ENCODE data around the gene TMEM131. TPM values are rescaled to one million over a fixed set of nuclear protein-coding genes. Genes with fewer than 3 reads are reported as not detected.
"Not testable (repeated sequence)": the region's sequence is repeated elsewhere in the genome, so short reads cannot be mapped to it uniquely, and the experiment has no call there.

The TMEM131 gene
- total RNA-seq, 4 donors from 2014 or later = 32.8 to 54.8 (median 41.2) TPM

GRCh38 chr2:97891611-97892010 is 104.1 kb downstream of the TMEM131 start:
- TF ChIP-seq, protein P1, sequence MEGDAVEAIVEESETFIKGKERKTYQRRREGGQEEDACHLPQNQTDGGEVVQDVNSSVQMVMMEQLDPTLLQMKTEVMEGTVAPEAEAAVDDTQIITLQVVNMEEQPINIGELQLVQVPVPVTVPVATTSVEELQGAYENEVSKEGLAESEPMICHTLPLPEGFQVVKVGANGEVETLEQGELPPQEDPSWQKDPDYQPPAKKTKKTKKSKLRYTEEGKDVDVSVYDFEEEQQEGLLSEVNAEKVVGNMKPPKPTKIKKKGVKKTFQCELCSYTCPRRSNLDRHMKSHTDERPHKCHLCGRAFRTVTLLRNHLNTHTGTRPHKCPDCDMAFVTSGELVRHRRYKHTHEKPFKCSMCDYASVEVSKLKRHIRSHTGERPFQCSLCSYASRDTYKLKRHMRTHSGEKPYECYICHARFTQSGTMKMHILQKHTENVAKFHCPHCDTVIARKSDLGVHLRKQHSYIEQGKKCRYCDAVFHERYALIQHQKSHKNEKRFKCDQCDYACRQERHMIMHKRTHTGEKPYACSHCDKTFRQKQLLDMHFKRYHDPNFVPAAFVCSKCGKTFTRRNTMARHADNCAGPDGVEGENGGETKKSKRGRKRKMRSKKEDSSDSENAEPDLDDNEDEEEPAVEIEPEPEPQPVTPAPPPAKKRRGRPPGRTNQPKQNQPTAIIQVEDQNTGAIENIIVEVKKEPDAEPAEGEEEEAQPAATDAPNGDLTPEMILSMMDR (IDR thresholded peaks at IDR 0.05) = no peak
- no peak for TF ChIP-seq POLR2A (IDR thresholded peaks at IDR 0.05)
- intact Hi-C loops (cut with DNase I; ENCODE audit: low total_unique reads) = no loop called here
- no peak for DNase-seq (ENCODE audit: low spot score in 2 of 2)
- H3K4me3 ChIP-seq (ENCODE audit: low read depth, poor library complexity, severe bottlenecking) = no peak overlapping the region

DNA sequence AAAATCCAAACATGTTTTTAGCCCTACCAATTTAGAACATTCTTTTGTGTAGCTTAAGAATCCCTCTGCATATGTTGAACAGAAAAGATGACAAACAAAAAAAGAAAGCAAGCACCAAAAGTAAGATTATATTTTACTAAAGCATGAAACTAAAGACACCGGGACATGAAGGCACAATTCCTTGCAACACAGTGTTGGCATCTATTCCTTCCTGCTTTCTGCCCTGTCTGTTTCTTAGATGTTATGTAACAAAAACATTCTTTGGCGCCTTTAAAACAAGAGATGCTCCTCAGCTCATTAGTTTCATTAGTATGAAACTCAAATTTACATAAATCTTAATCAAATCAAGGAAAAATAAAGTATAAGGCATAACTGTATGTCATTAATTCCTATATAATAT is 106.6 kb downstream of the TMEM131 start:
- H3K4me3 ChIP-seq (ENCODE audit: low read depth, poor library complexity, severe bottlenecking) = no peak overlapping the region
- WGBS, 2 donors = 33 to 48% methylated on average over 2 of the region's 2 CpGs
- intact Hi-C loops (cut with DNase I; ENCODE audit: low total_unique reads) = no loop called here
- TF ChIP-seq, protein P1 (IDR thresholded peaks at IDR 0.05) = no peak
- no peak for TF ChIP-seq POLR2A (IDR thresholded peaks at IDR 0.05)
- no peak for DNase-seq (ENCODE audit: low spot score in 2 of 2)

- TF ChIP-seq POLR2A (IDR thresholded peaks at IDR 0.05) = no peak
- TF ChIP-seq, protein P1 (IDR thresholded peaks at IDR 0.05) = no peak
- DNase-seq (ENCODE audit: low spot score in 2 of 2) = no peak
- intact Hi-C loops (cut with DNase I; ENCODE audit: low total_unique reads) = no loop called here
- no peak overlapping the region for H3K4me3 ChIP-seq (ENCODE audit: low read depth, poor library complexity, severe bottlenecking)
Observed at GRCh38 chr2:97885841-97886240, 109.9 kb downstream of the TMEM131 start.

GRCh38 chr2:97880334-97880733 is 115.4 kb downstream of the TMEM131 start:
- DNase-seq (ENCODE audit: low spot score in 2 of 2) = no peak
- intact Hi-C loops (cut with DNase I; ENCODE audit: low total_unique reads) = no loop called here
- TF ChIP-seq, protein P1 (IDR thresholded peaks at IDR 0.05) = no peak
- no peak for TF ChIP-seq POLR2A (IDR thresholded peaks at IDR 0.05)
- 37 to 38% methylated on average over 2 of the region's 2 CpGs for WGBS, 2 donors
- H3K4me3 ChIP-seq (ENCODE audit: low read depth, poor library complexity, severe bottlenecking) = no peak overlapping the region

GRCh38 chr2:97878865-97879264 is 116.9 kb downstream of the TMEM131 start:
- TF ChIP-seq, protein P1 (IDR thresholded peaks at IDR 0.05) = no peak
- no peak for TF ChIP-seq POLR2A (IDR thresholded peaks at IDR 0.05)
- intact Hi-C loops (cut with DNase I; ENCODE audit: low total_unique reads) = no loop called here
- no peak overlapping the region for H3K4me3 ChIP-seq (ENCODE audit: low read depth, poor library complexity, severe bottlenecking)
- DNase-seq (ENCODE audit: low spot score in 2 of 2) = no peak
- 92 to 100% methylated on average over 3 of the region's 3 CpGs for WGBS, 2 donors

- WGBS, 2 donors = 98 to 99% methylated on average over 2 of the region's 2 CpGs
- H3K4me3 ChIP-seq (ENCODE audit: low read depth, poor library complexity, severe bottlenecking); DNase-seq (ENCODE audit: low spot score in 2 of 2); intact Hi-C loops (cut with DNase I; ENCODE audit: low total_unique reads): not testable (repeated sequence)
Observed at GRCh38 chr2:97878317-97878716, 117.4 kb downstream of the TMEM131 start.

Data from lower leg skin (tissue), 4 donors.